A673 (cell line): ENCODE data around the gene CDHR2.

Experiments used
- EZH2 ChIP-seq: fragments of 200-600 bp; sonication (generic); IDR thresholded peaks from 2 replicates; pipeline ENCODE4 v1.6.1; 2017; ENCODE audit warnings: borderline replicate concordance, low read depth, mild to moderate bottlenecking, mixed read lengths, antibody characterized with exemption, low read length; ENCODE audit not compliant: poor library complexity, severe bottlenecking
- TF ChIP-seq, protein P1 (sequence below): fragments of 300-800, 200-600 bp; sonication (generic); conservative IDR thresholded peaks from 2 replicates; pipeline ENCODE4 v1.5.1; 2017; ENCODE audit warnings: low read depth, mild to moderate bottlenecking, antibody characterized with exemption, low read length, moderate library complexity, mixed read lengths

DNA sequence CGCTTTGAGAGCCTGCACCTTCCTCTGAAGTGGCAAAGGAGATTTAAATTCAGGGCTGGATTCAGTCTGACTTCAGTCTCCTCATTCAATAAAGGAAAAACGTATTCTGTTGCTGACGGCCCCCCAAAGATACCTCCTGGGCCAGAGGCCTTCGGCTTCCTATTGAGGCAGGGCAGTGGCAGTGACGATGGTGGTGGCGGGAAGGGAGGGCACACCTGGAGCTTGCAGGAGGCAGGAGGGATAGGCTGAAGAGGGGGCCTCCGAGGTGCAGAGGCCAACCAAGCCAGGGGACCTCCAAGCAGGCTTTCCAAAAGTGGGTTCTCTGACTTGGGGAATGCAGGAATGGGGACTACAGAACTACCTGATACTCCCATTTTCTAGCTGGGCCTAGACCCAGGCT is 27.9 kb upstream of the CDHR2 start:
- TF ChIP-seq, protein P1, sequence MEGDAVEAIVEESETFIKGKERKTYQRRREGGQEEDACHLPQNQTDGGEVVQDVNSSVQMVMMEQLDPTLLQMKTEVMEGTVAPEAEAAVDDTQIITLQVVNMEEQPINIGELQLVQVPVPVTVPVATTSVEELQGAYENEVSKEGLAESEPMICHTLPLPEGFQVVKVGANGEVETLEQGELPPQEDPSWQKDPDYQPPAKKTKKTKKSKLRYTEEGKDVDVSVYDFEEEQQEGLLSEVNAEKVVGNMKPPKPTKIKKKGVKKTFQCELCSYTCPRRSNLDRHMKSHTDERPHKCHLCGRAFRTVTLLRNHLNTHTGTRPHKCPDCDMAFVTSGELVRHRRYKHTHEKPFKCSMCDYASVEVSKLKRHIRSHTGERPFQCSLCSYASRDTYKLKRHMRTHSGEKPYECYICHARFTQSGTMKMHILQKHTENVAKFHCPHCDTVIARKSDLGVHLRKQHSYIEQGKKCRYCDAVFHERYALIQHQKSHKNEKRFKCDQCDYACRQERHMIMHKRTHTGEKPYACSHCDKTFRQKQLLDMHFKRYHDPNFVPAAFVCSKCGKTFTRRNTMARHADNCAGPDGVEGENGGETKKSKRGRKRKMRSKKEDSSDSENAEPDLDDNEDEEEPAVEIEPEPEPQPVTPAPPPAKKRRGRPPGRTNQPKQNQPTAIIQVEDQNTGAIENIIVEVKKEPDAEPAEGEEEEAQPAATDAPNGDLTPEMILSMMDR = no peak
- TF ChIP-seq EZH2 = no peak
